Left lung (tissue), 10 donors: ENCODE results near the gene CAPN5. TPM values are rescaled to one million over a fixed set of nuclear protein-coding genes. Genes with fewer than 3 reads are reported as not detected.

Experiments used
- ATAC-seq: fragments of 200-7000 bp; cut with Tn5 transposase; one replicate; pipeline ENCODE4 v1.9.1; 2020; ENCODE audit warnings: moderate library complexity
- DNase-seq, 4 donors: peaks; one replicate each; pipeline ENCODE4 v3.0.0-alpha.2; 2013 to 2020
- H3K27ac ChIP-seq, 2 donors: fragments of 200-600 bp; sonication (generic) in 1 of 2; one replicate each; pipeline versions ENCODE4 v1.5.0 to v1.8.0; 2020 to 2021
- H3K27me3 ChIP-seq, 2 donors: fragments of 200-600 bp; sonication (generic) in 1 of 2; one replicate each; pipeline versions ENCODE4 v1.5.0 to v1.8.0; 2020 to 2021
- H3K36me3 ChIP-seq, 2 donors: fragments of 200-600 bp; sonication (generic) in 1 of 2; one replicate each; pipeline versions ENCODE4 v1.5.0 to v1.8.0; 2020 to 2021
- H3K4me1 ChIP-seq, 2 donors: fragments of 200-600 bp; one replicate each; pipeline ENCODE4 v1.8.0; 2021
- H3K4me3 ChIP-seq, 2 donors: fragments of 200-600 bp; sonication (generic) in 1 of 2; one replicate each; pipeline versions ENCODE4 v1.5.0 to v1.8.0; 2020 to 2021; ENCODE audit warnings: mild to moderate bottlenecking in 1 of 2
- H3K9me3 ChIP-seq, 2 donors: fragments of 200-600 bp; sonication (generic) in 1 of 2; one replicate each; pipeline versions ENCODE4 v1.5.0 to v1.8.0; 2020 to 2021
- intact Hi-C, 2 donors: fragments of 100-400 bp; cut with DNase I; formaldehyde crosslinking; loops; one replicate each; pipeline versions ENCODE4 v1.11.2 to v1.14.2; 2022
- polyA plus RNA-seq, 6 donors: library from polyadenylated mRNA; unstranded; fragments of 120-200 nt; gene quantifications; one replicate each; pipeline ENCODE4 v1.2.1, GENCODE V29; 2013; ENCODE audit not compliant: insufficient read length in 6 of 6
- total RNA-seq, 2 donors: library from RNA; stranded (reverse); fragmentation: NEBNext Ultra II Directional; extraction: Animal tissue kit (Norgen Biotek cat#: 25700); gene quantifications; one replicate each; pipeline ENCODE4 v1.2.1, GENCODE V29; 2021
- TF ChIP-seq, protein P1 (sequence below), 2 donors: fragments of 200-600 bp; sonication (generic) in 1 of 2; IDR thresholded peaks; one replicate each; pipeline versions ENCODE4 v1.5.0 to v1.8.0; 2021; ENCODE audit warnings: antibody characterized with exemption in 2 of 2
- donor health status: DM: no; HTN: yes; CAD: no.
- donor health status: DM: no; HTN: no; CAD: no.

Gene CAPN5
- total and polyA plus RNA-seq, 8 donors: 11.7 to 32.9 (median 24.8) TPM

DNA sequence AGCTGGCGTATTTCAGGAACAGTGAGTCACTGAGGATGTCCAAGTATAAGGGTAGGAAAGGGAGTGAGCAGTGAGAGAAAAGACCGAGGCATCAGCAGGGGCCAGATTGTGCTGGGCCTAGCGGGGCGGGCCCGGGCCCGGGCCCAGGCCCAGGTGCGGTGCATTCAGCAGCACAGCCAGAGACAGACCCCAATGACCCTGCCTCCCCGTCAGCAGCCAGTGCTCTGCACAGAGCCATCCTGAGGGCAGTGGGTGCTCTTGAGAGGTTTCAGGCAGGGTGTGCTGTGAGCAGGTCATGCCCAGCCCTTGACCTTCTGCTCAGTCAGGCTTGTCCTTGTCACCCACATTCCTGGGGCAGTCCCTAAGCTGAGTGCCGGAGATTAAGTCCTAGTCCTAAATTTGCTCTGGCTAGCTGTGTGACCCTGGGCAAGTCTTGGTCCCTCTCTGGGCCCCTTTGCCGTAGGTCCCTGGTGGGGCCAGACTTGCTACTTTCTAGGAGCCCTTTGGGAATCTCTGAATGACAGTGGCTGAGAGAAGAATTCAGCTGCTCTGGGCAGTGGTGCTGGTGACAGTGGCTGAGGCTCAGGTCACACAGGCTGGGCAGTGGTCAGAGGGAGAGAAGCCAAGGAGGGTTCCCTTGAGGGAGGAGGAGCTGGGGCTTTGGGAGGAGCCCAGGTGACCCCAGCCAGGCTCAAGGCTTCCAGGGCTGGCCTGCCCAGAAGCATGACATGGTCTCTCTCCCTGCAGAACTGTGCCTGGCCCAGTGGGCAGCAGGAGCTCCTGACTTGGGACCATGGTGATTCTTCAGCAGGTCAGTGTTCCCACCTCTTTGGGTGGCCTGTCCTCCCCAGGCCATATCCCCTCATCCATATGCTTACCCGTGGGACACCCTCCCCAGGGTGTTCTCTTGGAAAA is 63.3 kb downstream of the CAPN5 start:
- Histone ChIP-seq H3K27me3 (peaks cover 0 to 28% of the 10 kb centered on the region in 2 donors), H3K36me3 (no peaks in the 10 kb centered on the region), H3K4me1 (peaks cover 16% of the 10 kb centered on the region in 2 donors), H3K27ac (no peak overlapping the region), H3K4me3 (no peak overlapping the region), H3K9me3 (no peaks in the 10 kb centered on the region)
- DNase-seq (peak in 1 of 4 donors; percentile 51), ATAC-seq (no peak)
- intact Hi-C loops: loop anchor here in 1 of 2 donors (5.0 kb wide), 1 partner anchor 57 kb away; no protein-coding TSS in a partner anchor
- TF ChIP-seq, protein P1, sequence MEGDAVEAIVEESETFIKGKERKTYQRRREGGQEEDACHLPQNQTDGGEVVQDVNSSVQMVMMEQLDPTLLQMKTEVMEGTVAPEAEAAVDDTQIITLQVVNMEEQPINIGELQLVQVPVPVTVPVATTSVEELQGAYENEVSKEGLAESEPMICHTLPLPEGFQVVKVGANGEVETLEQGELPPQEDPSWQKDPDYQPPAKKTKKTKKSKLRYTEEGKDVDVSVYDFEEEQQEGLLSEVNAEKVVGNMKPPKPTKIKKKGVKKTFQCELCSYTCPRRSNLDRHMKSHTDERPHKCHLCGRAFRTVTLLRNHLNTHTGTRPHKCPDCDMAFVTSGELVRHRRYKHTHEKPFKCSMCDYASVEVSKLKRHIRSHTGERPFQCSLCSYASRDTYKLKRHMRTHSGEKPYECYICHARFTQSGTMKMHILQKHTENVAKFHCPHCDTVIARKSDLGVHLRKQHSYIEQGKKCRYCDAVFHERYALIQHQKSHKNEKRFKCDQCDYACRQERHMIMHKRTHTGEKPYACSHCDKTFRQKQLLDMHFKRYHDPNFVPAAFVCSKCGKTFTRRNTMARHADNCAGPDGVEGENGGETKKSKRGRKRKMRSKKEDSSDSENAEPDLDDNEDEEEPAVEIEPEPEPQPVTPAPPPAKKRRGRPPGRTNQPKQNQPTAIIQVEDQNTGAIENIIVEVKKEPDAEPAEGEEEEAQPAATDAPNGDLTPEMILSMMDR (IDR thresholded peaks at IDR 0.05): no peak

- Histone ChIP-seq H3K36me3 (no peaks in the 10 kb centered on the region), H3K9me3 (no peaks in the 10 kb centered on the region), H3K27ac (no peak overlapping the region), H3K4me1 (peaks cover 16% of the 10 kb centered on the region in 2 donors), H3K27me3 (peaks cover 0 to 25% of the 10 kb centered on the region in 2 donors), H3K4me3 (no peak overlapping the region)
- TF ChIP-seq, protein P1 (IDR thresholded peaks at IDR 0.05): no peak
- intact Hi-C loops: no loop called here
- ATAC-seq: no peak
- DNase-seq: peak in 2 of 4 donors; percentile 52 to 74
Measured at GRCh38 chr11:77130763-77131513, 64.2 kb downstream of the CAPN5 start.

GRCh38 chr11:77131560-77131959 is 64.8 kb downstream of the CAPN5 start:
- no peaks in the 10 kb centered on the region for H3K9me3 ChIP-seq
- ATAC-seq: no peak

GRCh38 chr11:77135069-77135468 is 68.3 kb downstream of the CAPN5 start:
- no peaks in the 10 kb centered on the region for H3K36me3 ChIP-seq
- TF ChIP-seq, protein P1 (IDR thresholded peaks at IDR 0.05): no peak
- H3K4me3 ChIP-seq: no peak overlapping the region
- H3K9me3 ChIP-seq: no peaks in the 10 kb centered on the region
- intact Hi-C loops: no loop called here
- H3K4me1 ChIP-seq: no peaks in the 10 kb centered on the region
- DNase-seq (no peak), ATAC-seq (no peak)
- peaks cover 7 to 32% of the 10 kb centered on the region in 2 donors for H3K27me3 ChIP-seq
- H3K27ac ChIP-seq: no peak overlapping the region

More at GRCh38 chr11:77131560-77131959, 64.8 kb downstream of the CAPN5 start:
- TF ChIP-seq, protein P1 (IDR thresholded peaks at IDR 0.05): no peak
- Histone ChIP-seq H3K27ac (no peak overlapping the region), H3K27me3 (peaks cover 0 to 23% of the 10 kb centered on the region in 2 donors), H3K4me1 (peaks cover 16% of the 10 kb centered on the region in 2 donors), H3K4me3 (no peak overlapping the region), H3K36me3 (no peaks in the 10 kb centered on the region)
- intact Hi-C loops: no loop called here
- DNase-seq: peak in 1 of 4 donors; percentile 35

- no peak for DNase-seq
- intact Hi-C loops: no loop called here
- TF ChIP-seq, protein P1 (IDR thresholded peaks at IDR 0.05): no peak
Measured at GRCh38 chr11:77136074-77136473, 69.3 kb downstream of the CAPN5 start.

More at GRCh38 chr11:77136074-77136473, 69.3 kb downstream of the CAPN5 start:
- no peak overlapping the region for H3K4me3 ChIP-seq
- H3K9me3 ChIP-seq: no peaks in the 10 kb centered on the region
- H3K4me1 ChIP-seq: peaks cover 0 to 7% of the 10 kb centered on the region in 2 donors
- H3K27me3 ChIP-seq: peaks cover 7 to 32% of the 10 kb centered on the region in 2 donors
- no peak for ATAC-seq
- no peaks in the 10 kb centered on the region for H3K36me3 ChIP-seq
- no peak overlapping the region for H3K27ac ChIP-seq
